Cardiac muscle cell (in vitro differentiated cells and primary cell): ENCODE measurements around the gene NAA16. TPM values are rescaled to one million over a fixed set of nuclear protein-coding genes. Genes with fewer than 3 reads are reported as not detected.

Experiments used
- DNase-seq, 2 donors: peaks; one replicate each; pipeline versions ENCODE4 v3.0.0 to v3.0.0-alpha.2; 2010 to 2017; ENCODE audit warnings: low read depth in 1 of 2, low spot score in 1 of 2
- H3K27ac ChIP-seq: fragments of 200-600 bp; sonication (generic); 2 replicates; pipeline ENCODE4 v1.5.1; 2016
- H3K27me3 ChIP-seq: fragments of 200-600 bp; sonication (generic); 2 replicates; pipeline ENCODE4 v1.6.0; 2016; ENCODE audit warnings: control low read depth
- H3K36me3 ChIP-seq: fragments of 200-600 bp; sonication (generic); 2 replicates; pipeline ENCODE4 v1.5.1; 2016; ENCODE audit warnings: control low read depth
- H3K4me1 ChIP-seq: fragments of 200-600 bp; sonication (generic); 2 replicates; pipeline ENCODE4 v1.8.1; 2017; ENCODE audit warnings: low read depth, mild to moderate bottlenecking, mixed run types
- H3K4me3 ChIP-seq: fragments of 200-600 bp; sonication (generic); 2 replicates; pipeline ENCODE4 v1.5.1; 2016; ENCODE audit warnings: mild to moderate bottlenecking
- H3K9me3 ChIP-seq: fragments of 200-600 bp; sonication (generic); 2 replicates; pipeline ENCODE4 v1.5.1; 2017; ENCODE audit warnings: low read depth, mild to moderate bottlenecking, control low read depth
- CTCF ChIP-seq: IDR thresholded peaks from 2 replicates; pipeline ENCODE4 v1.5.1; 2012; ENCODE audit warnings: low read depth, mild to moderate bottlenecking, low read length
- polyA plus RNA-seq: library from polyadenylated mRNA; unstranded; fragments of >200 nt; fragmentation: Nextera tagmentation; extraction: Ambion mirVana; gene quantifications from 2 replicates; pipeline ENCODE4 v1.2.1, GENCODE V29; 2016
- total RNA-seq: library from RNA; depleted of rRNA; stranded (reverse); fragments of >200 nt; gene quantifications from 2 replicates; pipeline ENCODE4 v1.2.3, GENCODE V29; 2016

NAA16 gene
- total and polyA plus RNA-seq, 2 experiments from 2014 or later: 15.5 to 19.8 TPM

GRCh38 chr13:41394166-41394565 is 83.1 kb downstream of the NAA16 start:
- H3K4me3 ChIP-seq: no peak overlapping the region
- no peak overlapping the region for H3K27ac ChIP-seq
- no peaks in the 10 kb centered on the region for H3K4me1 ChIP-seq
- H3K27me3 ChIP-seq: no peaks in the 10 kb centered on the region
- no peak for DNase-seq
- H3K36me3 ChIP-seq: no peaks in the 10 kb centered on the region
- H3K9me3 ChIP-seq: no peaks in the 10 kb centered on the region
- no peak for TF ChIP-seq CTCF

- Histone ChIP-seq H3K4me3 (no peak overlapping the region), H3K27ac (no peak overlapping the region), H3K36me3 (no peaks in the 10 kb centered on the region), H3K9me3 (no peaks in the 10 kb centered on the region), H3K4me1 (no peaks in the 10 kb centered on the region), H3K27me3 (no peaks in the 10 kb centered on the region)
- TF ChIP-seq CTCF: no peak
- no peak for DNase-seq
These were observed 87.6 kb downstream of the NAA16 start for GRCh38 chr13:41398494-41399170.

- H3K4me3 ChIP-seq: no peak overlapping the region
- H3K4me1 ChIP-seq: no peaks in the 10 kb centered on the region
- TF ChIP-seq CTCF: no peak
- no peak overlapping the region for H3K27ac ChIP-seq
- H3K27me3 ChIP-seq: no peaks in the 10 kb centered on the region
- H3K9me3 ChIP-seq: no peaks in the 10 kb centered on the region
- H3K36me3 ChIP-seq: no peaks in the 10 kb centered on the region
- DNase-seq: no peak
These were observed 90.3 kb downstream of the NAA16 start for GRCh38 chr13:41401366-41401765.

- Histone ChIP-seq H3K27me3 (no peaks in the 10 kb centered on the region), H3K36me3 (no peaks in the 10 kb centered on the region), H3K4me3 (no peak overlapping the region), H3K4me1 (no peaks in the 10 kb centered on the region), H3K27ac (no peak overlapping the region), H3K9me3 (no peaks in the 10 kb centered on the region)
- peak in 1 of 2 donors; percentile 5 for DNase-seq
- no peak for TF ChIP-seq CTCF
These were observed 91.8 kb downstream of the NAA16 start for GRCh38 chr13:41402691-41403511.

- Histone ChIP-seq H3K4me3 (no peak overlapping the region), H3K27ac (no peak overlapping the region), H3K27me3 (no peaks in the 10 kb centered on the region), H3K9me3 (no peaks in the 10 kb centered on the region), H3K36me3 (no peaks in the 10 kb centered on the region), H3K4me1 (no peaks in the 10 kb centered on the region)
- no peak for TF ChIP-seq CTCF
- DNase-seq: no peak
These were observed 92.9 kb downstream of the NAA16 start for GRCh38 chr13:41403983-41404382.
